GM12801 (cell line): ENCODE results near the gene STX1B.

Experiments
- CTCF ChIP-seq: IDR thresholded peaks from one replicate; pipeline ENCODE4 v1.5.1; 2011; ENCODE audit warnings: control low read depth; ENCODE audit not compliant: insufficient read length; ENCODE audit errors: extremely low read depth

The STX1B gene

DNA sequence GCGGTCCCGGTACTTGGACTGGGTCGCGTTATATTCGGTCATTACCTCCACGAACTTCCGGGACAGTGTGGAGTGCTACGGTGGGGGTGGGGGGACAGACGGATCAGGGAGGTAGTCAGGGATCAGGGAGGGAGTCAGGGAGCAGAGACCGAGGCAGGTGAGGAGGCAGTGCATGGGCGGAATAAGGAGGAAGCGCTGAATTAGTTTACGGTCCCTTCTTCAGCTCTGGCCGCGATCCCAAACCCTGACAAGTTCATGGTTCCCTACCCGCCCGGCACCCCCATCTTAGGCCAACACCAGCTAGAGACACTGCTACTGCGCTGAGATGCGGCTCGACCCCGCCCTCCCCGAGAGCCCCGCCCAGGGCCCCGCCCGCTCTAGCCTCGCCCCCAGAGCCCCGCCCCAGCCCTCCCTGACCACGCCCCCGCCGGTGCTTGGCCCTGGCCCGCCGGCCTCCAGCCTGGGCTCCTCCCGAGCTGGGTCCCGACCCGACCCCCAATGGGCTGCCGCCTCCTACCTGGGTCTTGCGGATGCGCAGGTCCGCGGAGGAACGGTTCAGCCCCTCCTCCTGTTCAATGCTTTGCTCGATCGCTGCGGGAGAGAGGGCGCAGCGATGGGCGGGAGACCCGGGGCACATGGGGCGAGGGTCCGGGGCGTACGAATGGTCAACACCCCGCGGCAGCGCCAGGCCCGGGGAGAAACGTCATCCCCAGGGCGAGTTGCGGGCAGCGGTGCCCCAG lies 13.3 kb downstream of the STX1B start:
- TF ChIP-seq CTCF: no peak

DNA sequence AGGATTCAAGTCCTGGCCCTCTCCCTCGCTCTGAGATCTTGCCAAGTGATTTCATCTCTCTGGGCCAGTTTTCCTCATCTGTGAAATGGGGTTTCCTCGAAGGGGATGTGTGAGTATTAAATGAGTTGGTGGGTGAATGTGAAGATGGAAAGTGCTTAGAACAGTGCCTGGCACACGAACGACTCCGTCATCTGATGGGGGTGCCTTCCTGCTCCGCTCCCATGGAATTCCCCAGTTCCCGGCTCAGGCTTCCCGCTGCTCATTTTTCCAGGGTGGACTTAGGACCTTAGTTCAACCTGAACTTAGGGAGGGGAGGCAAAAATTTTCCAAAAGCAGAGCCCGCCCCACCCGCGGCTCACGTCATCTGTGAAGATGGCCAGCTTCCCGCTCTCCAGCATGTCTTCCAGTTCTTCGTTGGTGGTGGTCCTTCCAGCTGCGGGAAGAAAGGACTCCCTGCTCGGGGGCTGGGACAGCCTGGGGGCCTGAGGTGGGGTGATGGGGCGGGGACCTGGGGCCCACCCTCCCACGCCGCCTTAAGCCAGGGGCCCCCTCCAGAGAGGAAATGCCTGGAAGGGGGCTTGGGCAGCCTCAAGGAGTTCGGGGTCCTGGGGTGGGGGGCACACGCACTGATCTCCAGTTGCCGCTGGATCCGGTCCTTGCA lies 14.0 kb downstream of the STX1B start:
- TF ChIP-seq CTCF: no peak

DNA sequence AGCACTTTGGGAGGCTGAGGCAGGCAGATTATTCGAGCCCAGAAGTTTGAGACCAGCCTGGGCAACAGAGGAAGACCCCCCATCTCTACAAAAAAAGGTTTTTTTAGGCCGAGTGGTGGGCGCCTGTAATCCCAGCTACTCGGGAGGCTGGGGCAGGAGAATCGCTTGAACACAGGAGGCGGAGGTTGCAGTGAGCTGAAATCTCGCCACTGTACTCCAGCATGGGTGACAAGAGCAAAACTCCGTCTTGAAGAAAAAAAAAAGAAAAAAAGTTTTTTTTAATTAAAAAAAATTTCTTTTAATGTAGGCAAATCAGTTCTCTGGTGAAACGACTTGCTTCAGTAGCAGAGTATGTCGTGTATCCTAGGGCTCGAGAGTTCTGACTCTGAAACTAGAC lies 14.5 kb downstream of the STX1B start:
- TF ChIP-seq CTCF: no peak

GRCh38 chr16:30992931-30993816 lies 17.3 kb downstream of the STX1B start:
- TF ChIP-seq CTCF: no peak

- no peak for TF ChIP-seq CTCF
Observed at GRCh38 chr16:30992276-30992780, 18.1 kb downstream of the STX1B start.

DNA sequence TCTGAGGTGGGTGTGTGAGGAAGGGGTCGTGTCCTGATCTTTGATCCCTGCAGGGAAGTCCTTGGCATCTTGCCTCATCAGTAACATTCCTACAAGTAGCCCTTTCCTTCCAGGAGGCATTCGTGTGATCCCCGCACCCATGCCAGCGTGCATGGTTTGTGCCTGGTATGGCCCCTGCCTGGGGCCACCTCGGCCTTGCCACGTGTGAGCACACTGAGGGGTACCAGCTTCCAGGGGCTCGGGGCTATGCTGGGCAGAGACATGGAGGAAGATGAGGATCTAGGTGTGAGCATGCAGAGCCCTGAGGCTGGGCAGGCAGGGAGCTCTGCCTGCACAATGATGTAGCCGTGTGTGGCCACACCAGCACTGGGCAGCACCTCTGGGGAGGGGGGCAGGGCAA lies 19.4 kb downstream of the STX1B start:
- TF ChIP-seq CTCF: no peak

DNA sequence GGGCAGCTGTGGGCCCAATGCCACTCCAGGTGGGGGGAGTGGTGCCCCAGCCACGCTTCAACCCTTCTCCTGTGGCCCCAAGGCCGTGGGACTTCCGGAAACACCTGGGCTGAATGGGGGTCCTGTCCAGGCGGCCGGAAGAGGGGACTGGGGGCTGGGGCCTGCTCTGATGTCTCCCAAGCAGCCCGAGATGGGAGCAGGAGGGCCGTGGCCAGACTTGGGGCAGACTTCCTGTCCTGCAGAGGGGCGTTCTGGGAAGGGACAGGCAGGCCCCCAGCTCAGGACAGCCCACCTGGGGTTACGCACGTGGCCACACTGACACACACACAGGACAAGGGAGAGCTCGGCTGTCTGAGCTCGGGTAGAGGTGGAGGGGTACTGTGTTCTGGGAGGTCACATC lies 20.3 kb downstream of the STX1B start:
- TF ChIP-seq CTCF: no peak
